ENCODE results near the gene TNFAIP8L2. TPM values are rescaled to one million over a fixed set of nuclear protein-coding genes. Genes with fewer than 3 reads are reported as not detected.

The TNFAIP8L2 gene
- total and polyA plus RNA-seq, 2 donors (not counting 3 experiments of a cell fraction or from before 2014, with no cell fraction given): 0.06 TPM; not detected in 1

GRCh38 chr1:151135433-151136385 lies 20.7 kb upstream of the TNFAIP8L2 start:
- CTCF ChIA-PET: interaction anchor here (0.6 to 6.6 kb wide), 5 partner anchors 14 to 44 kb away, joined by 3 to 53 read pairs (median 3); no protein-coding TSS in a partner anchor

More at GRCh38 chr1:151135433-151136385, 20.7 kb upstream of the TNFAIP8L2 start:
- Histone ChIP-seq H3K9me1 (replicated peaks; ENCODE audit: control insufficient read depth, extremely low read depth, insufficient read depth, low read length) (no peaks in the 10 kb centered on the region), H2AFZ (ENCODE audit: low read depth, low read length) (no peak overlapping the region), H3K36me3 (ENCODE audit: control insufficient read depth in 2 of 2, extremely low read depth in 1 of 2, insufficient read depth in 2 of 2, low read length in 2 of 2) (peaks cover 2 to 62% of the 10 kb centered on the region in 2 experiments), H3K4me3 (replicated peaks in 1 of 3; ENCODE audit: insufficient read depth in 1 of 3, low read depth in 1 of 3, low read length in 3 of 3) (no peak overlapping the region), H4K20me1 (replicated peaks; ENCODE audit: control insufficient read depth, extremely low read depth, insufficient read depth, low read length) (no peaks in the 10 kb centered on the region), H3K27ac (ENCODE audit: insufficient read depth, low read depth, low read length) (no peak overlapping the region), H3K4me2 (ENCODE audit: insufficient read depth, low read length) (no peak overlapping the region), H3K9ac (replicated peaks; ENCODE audit: extremely low read depth, insufficient read depth, low read length) (no peak overlapping the region), H3K27me3 (ENCODE audit: control insufficient read depth in 2 of 2, insufficient read depth in 2 of 2, low read length in 2 of 2) (no peaks in the 10 kb centered on the region), H3K79me2 (ENCODE audit: control insufficient read depth, insufficient read depth, low read length) (no peaks in the 10 kb centered on the region), H3K9me3 (replicated peaks; ENCODE audit: control insufficient read depth, insufficient read depth, low read length) (no peaks in the 10 kb centered on the region), H3K4me1 (ENCODE audit: control insufficient read depth, extremely low read depth, insufficient read depth, low read length) (peaks cover 6% of the 10 kb centered on the region)
- BruUV-seq (replicated peaks): no TSS peak
- no peak for FAIRE-seq
- TF ChIP-seq EZH2 (IDR thresholded peaks at IDR 0.05; ENCODE audit: borderline replicate concordance, low read depth, low read length, severe bottlenecking) (no peak), GATA2 (IDR thresholded peaks at IDR 0.05; ENCODE audit: insufficient read depth, insufficient read length, low read depth, low read length) (no peak), MYC (IDR thresholded peaks at IDR 0.05; ENCODE audit: low read depth, low read length) (no peak), CTCF (IDR thresholded peaks at IDR 0.05; ENCODE audit: extremely low read depth in 1 of 2, insufficient read depth in 1 of 2, low read depth in 1 of 2, low read length in 2 of 2) (no peak), POLR2A (IDR thresholded peaks at IDR 0.05; ENCODE audit: low read depth, low read length) (no peak), POLR2AphosphoS5 (IDR thresholded peaks at IDR 0.05; ENCODE audit: insufficient read depth, low read depth, low read length) (no peak), FOS (IDR thresholded peaks at IDR 0.05; ENCODE audit: borderline replicate concordance, insufficient read depth, low read length) (no peak), MAX (IDR thresholded peaks at IDR 0.05; ENCODE audit: insufficient read depth, insufficient read length) (no peak), JUN (IDR thresholded peaks at IDR 0.05; ENCODE audit: borderline replicate concordance, insufficient read depth, insufficient read length, low read depth) (no peak)
- intact Hi-C loops (cut with micrococcal nuclease) (no loop called here), dilution Hi-C loops (cut with MboI; ENCODE audit: extremely low pct_ligation_motif_present, low sequenced_read_pairs) (no loop called here)
- POLR2A ChIA-PET: no interaction called here
- DNase-seq (ENCODE audit: low read depth, low spot score): no peak
